ENCODE results near the gene FAM76B.

Gene FAM76B

GRCh38 chr11:95792700-95793099 is 3.1 kb upstream of the FAM76B start:
- H3K4me1 ChIP-seq (ENCODE audit: control insufficient read depth, insufficient read depth, low read length), result peaks cover 10% of the 10 kb centered on the region; the same call in 1 of the 2 replicates
- H3K9me3 ChIP-seq (ENCODE audit: control insufficient read depth, insufficient read depth, low read depth, low read length), result no peaks in the 10 kb centered on the region
- no peaks in the 10 kb centered on the region for H3K27me3 ChIP-seq (ENCODE audit: control insufficient read depth, insufficient read depth, low read length)
- no peak overlapping the region for H3K9ac ChIP-seq (ENCODE audit: low read length)
- H3K27ac ChIP-seq (ENCODE audit: low read depth, low read length), result no peak overlapping the region
- H3K4me3 ChIP-seq (ENCODE audit: low read depth, low read length), result no peak overlapping the region
- peaks cover under 1% of the 10 kb centered on the region; the same call in 1 of the 2 replicates for H3K36me3 ChIP-seq (ENCODE audit: control insufficient read depth, insufficient read depth, low read length)

- Histone ChIP-seq H3K36me3 (ENCODE audit: control insufficient read depth, insufficient read depth, low read length) (peaks cover 4% of the 10 kb centered on the region; the same call in 1 of the 2 replicates), H3K9me3 (ENCODE audit: control insufficient read depth, insufficient read depth, low read depth, low read length) (no peaks in the 10 kb centered on the region), H3K4me1 (ENCODE audit: control insufficient read depth, insufficient read depth, low read length) (peaks cover 10% of the 10 kb centered on the region; the same call in 1 of the 2 replicates), H3K9ac (ENCODE audit: low read length) (peak overlapping the region; percentile 98), H3K27me3 (ENCODE audit: control insufficient read depth, insufficient read depth, low read length) (no peaks in the 10 kb centered on the region), H3K27ac (ENCODE audit: low read depth, low read length) (no peak overlapping the region), H3K4me3 (ENCODE audit: low read depth, low read length) (peak overlapping the region; percentile 86; the same call in 1 of the 2 replicates)
Observed at GRCh38 chr11:95792200-95792599, 2.6 kb upstream of the FAM76B start.

GRCh38 chr11:95791709-95792033 is 2.1 kb upstream of the FAM76B start:
- Histone ChIP-seq H3K27ac (ENCODE audit: low read depth, low read length) (no peak overlapping the region), H3K27me3 (ENCODE audit: control insufficient read depth, insufficient read depth, low read length) (no peaks in the 10 kb centered on the region), H3K9me3 (ENCODE audit: control insufficient read depth, insufficient read depth, low read depth, low read length) (no peaks in the 10 kb centered on the region), H3K4me3 (ENCODE audit: low read depth, low read length) (peak overlapping the region; percentile 86), H3K9ac (ENCODE audit: low read length) (peak overlapping the region; percentile 98), H3K4me1 (ENCODE audit: control insufficient read depth, insufficient read depth, low read length) (peaks cover 10% of the 10 kb centered on the region; the same call in 1 of the 2 replicates), H3K36me3 (ENCODE audit: control insufficient read depth, insufficient read depth, low read length) (peaks cover 9% of the 10 kb centered on the region)

GRCh38 chr11:95790933-95791708 is 1.5 kb upstream of the FAM76B start:
- Histone ChIP-seq H3K9ac (ENCODE audit: low read length) (peak overlapping the region; percentile 98), H3K36me3 (ENCODE audit: control insufficient read depth, insufficient read depth, low read length) (peaks cover 13% of the 10 kb centered on the region), H3K9me3 (ENCODE audit: control insufficient read depth, insufficient read depth, low read depth, low read length) (no peaks in the 10 kb centered on the region), H3K27me3 (ENCODE audit: control insufficient read depth, insufficient read depth, low read length) (no peaks in the 10 kb centered on the region), H3K4me1 (ENCODE audit: control insufficient read depth, insufficient read depth, low read length) (peaks cover 10% of the 10 kb centered on the region; the same call in 1 of the 2 replicates), H3K4me3 (ENCODE audit: low read depth, low read length) (peak overlapping the region; percentile 86), H3K27ac (ENCODE audit: low read depth, low read length) (peak overlapping the region; percentile 96)

- peaks cover 10% of the 10 kb centered on the region; the same call in 1 of the 2 replicates for H3K4me1 ChIP-seq (ENCODE audit: control insufficient read depth, insufficient read depth, low read length)
- H3K9ac ChIP-seq (ENCODE audit: low read length), result peak within 1 kb of the TSS; percentile 98
- H3K9me3 ChIP-seq (ENCODE audit: control insufficient read depth, insufficient read depth, low read depth, low read length), result no peaks in the 10 kb centered on the region
- peak within 1 kb of the TSS; percentile 86 for H3K4me3 ChIP-seq (ENCODE audit: low read depth, low read length)
- H3K27me3 ChIP-seq (ENCODE audit: control insufficient read depth, insufficient read depth, low read length), result no peaks in the 10 kb centered on the region
- H3K36me3 ChIP-seq (ENCODE audit: control insufficient read depth, insufficient read depth, low read length), result peaks cover 21% of the 10 kb centered on the region
- peak within 1 kb of the TSS; percentile 96 for H3K27ac ChIP-seq (ENCODE audit: low read depth, low read length)
Observed at GRCh38 chr11:95790123-95790932, 746 bp upstream of the FAM76B start, which contains the start of gene CEP57. Gene CEP57, plus strand, starts transcription at chr11:95790498. Its CDS starts 201 bp downstream, at chr11:95790699.

- H3K27me3 ChIP-seq (ENCODE audit: control insufficient read depth, insufficient read depth, low read length), result no peaks in the 10 kb centered on the region
- H3K9me3 ChIP-seq (ENCODE audit: control insufficient read depth, insufficient read depth, low read depth, low read length), result no peaks in the 10 kb centered on the region
- H3K4me3 ChIP-seq (ENCODE audit: low read depth, low read length), result peak overlapping the region; percentile 86
- peaks cover 32% of the 10 kb centered on the region for H3K36me3 ChIP-seq (ENCODE audit: control insufficient read depth, insufficient read depth, low read length)
- peak overlapping the region; percentile 96 for H3K27ac ChIP-seq (ENCODE audit: low read depth, low read length)
- H3K4me1 ChIP-seq (ENCODE audit: control insufficient read depth, insufficient read depth, low read length), result peaks cover 10% of the 10 kb centered on the region; the same call in 1 of the 2 replicates
- peak overlapping the region; percentile 98 for H3K9ac ChIP-seq (ENCODE audit: low read length)
Observed at GRCh38 chr11:95788921-95789505, 569 bp downstream of the FAM76B start.

- Histone ChIP-seq H3K27ac (ENCODE audit: low read depth, low read length) (no peak overlapping the region), H3K27me3 (ENCODE audit: control insufficient read depth, insufficient read depth, low read length) (no peaks in the 10 kb centered on the region), H3K36me3 (ENCODE audit: control insufficient read depth, insufficient read depth, low read length) (peaks cover 97% of the 10 kb centered on the region), H3K4me3 (ENCODE audit: low read depth, low read length) (no peak overlapping the region), H3K9ac (ENCODE audit: low read length) (no peak overlapping the region), H3K4me1 (ENCODE audit: control insufficient read depth, insufficient read depth, low read length) (no peaks in the 10 kb centered on the region), H3K9me3 (ENCODE audit: control insufficient read depth, insufficient read depth, low read depth, low read length) (no peaks in the 10 kb centered on the region)
Observed at GRCh38 chr11:95780544-95780943, 9.0 kb downstream of the FAM76B start.

GRCh38 chr11:95778699-95779098 is 10.9 kb downstream of the FAM76B start:
- H3K36me3 ChIP-seq (ENCODE audit: control insufficient read depth, insufficient read depth, low read length), result peaks cover 99% of the 10 kb centered on the region
- no peaks in the 10 kb centered on the region for H3K4me1 ChIP-seq (ENCODE audit: control insufficient read depth, insufficient read depth, low read length)
- H3K27me3 ChIP-seq (ENCODE audit: control insufficient read depth, insufficient read depth, low read length), result no peaks in the 10 kb centered on the region
- no peak overlapping the region for H3K9ac ChIP-seq (ENCODE audit: low read length)
- H3K27ac ChIP-seq (ENCODE audit: low read depth, low read length), result no peak overlapping the region
- no peaks in the 10 kb centered on the region for H3K9me3 ChIP-seq (ENCODE audit: control insufficient read depth, insufficient read depth, low read depth, low read length)
- H3K4me3 ChIP-seq (ENCODE audit: low read depth, low read length), result no peak overlapping the region

GRCh38 chr11:95776859-95777258 is 12.7 kb downstream of the FAM76B start:
- H3K36me3 ChIP-seq (ENCODE audit: control insufficient read depth, insufficient read depth, low read length), result peaks cover 97% of the 10 kb centered on the region
- no peaks in the 10 kb centered on the region for H3K9me3 ChIP-seq (ENCODE audit: control insufficient read depth, insufficient read depth, low read depth, low read length)
- no peaks in the 10 kb centered on the region for H3K4me1 ChIP-seq (ENCODE audit: control insufficient read depth, insufficient read depth, low read length)
- no peaks in the 10 kb centered on the region for H3K27me3 ChIP-seq (ENCODE audit: control insufficient read depth, insufficient read depth, low read length)
- H3K27ac ChIP-seq (ENCODE audit: low read depth, low read length), result no peak overlapping the region
- H3K9ac ChIP-seq (ENCODE audit: low read length), result no peak overlapping the region
- no peak overlapping the region for H3K4me3 ChIP-seq (ENCODE audit: low read depth, low read length)

GRCh38 chr11:95768521-95768920 is 21.1 kb downstream of the FAM76B start:
- Histone ChIP-seq H3K9ac (ENCODE audit: low read length) (no peak overlapping the region), H3K27me3 (ENCODE audit: control insufficient read depth, insufficient read depth, low read length) (no peaks in the 10 kb centered on the region), H3K9me3 (ENCODE audit: control insufficient read depth, insufficient read depth, low read depth, low read length) (no peaks in the 10 kb centered on the region), H3K4me1 (ENCODE audit: control insufficient read depth, insufficient read depth, low read length) (no peaks in the 10 kb centered on the region), H3K27ac (ENCODE audit: low read depth, low read length) (no peak overlapping the region), H3K4me3 (ENCODE audit: low read depth, low read length) (no peak overlapping the region), H3K36me3 (ENCODE audit: control insufficient read depth, insufficient read depth, low read length) (peaks cover 41% of the 10 kb centered on the region)

Data from HUES6 (cell line).